H1 (cell line): Measurements from ENCODE around the gene SBF2. TPM values are rescaled to one million over a fixed set of nuclear protein-coding genes. Genes with fewer than 3 reads are reported as not detected.

Experiments
- CTCF ChIA-PET: fragments of 300-600 bp; sonication (Branson Sonifier 250); formaldehyde crosslinking; loops from one replicate; lab custom pipeline; 2021; ENCODE audit not compliant: partially characterized antibody; lab: Charles Lee
- POLR2A ChIA-PET: fragments of 300-600 bp; sonication (Branson Sonifier 250); formaldehyde crosslinking; loops from one replicate; lab custom pipeline; 2021; ENCODE audit warnings: inconsistent platforms; ENCODE audit not compliant: partially characterized antibody; lab: Charles Lee
- DNase-seq, 2 experiments: peaks; one replicate each; pipeline versions ENCODE4 v3.0.0 to v3.0.0-alpha.2; 2010 to 2022; ENCODE audit warnings: low spot score in 2 of 2, low read depth in 1 of 2, mixed read lengths in 1 of 2
- FAIRE-seq: peaks from 2 replicates; lab custom pipeline; 2011; peaks lifted over from hg19 to GRCh38; lab: Jason Lieb, UNC
- H2AFZ ChIP-seq: 2 replicates; pipeline ENCODE4 v1.8.1; 2012; ENCODE audit warnings: low read length, inconsistent platforms
- H2AK5ac ChIP-seq: 2 replicates; pipeline ENCODE4 v1.6.1; 2013; ENCODE audit warnings: low read depth, low read length
- H2BK120ac ChIP-seq: replicated peaks from 2 replicates; pipeline ENCODE3; 2013; ENCODE audit warnings: low read depth, low read length, inconsistent platforms
- H2BK12ac ChIP-seq: 2 replicates; pipeline ENCODE4 v1.6.1; 2013; ENCODE audit warnings: low read depth, low read length
- H2BK15ac ChIP-seq: 2 replicates; pipeline ENCODE4 v1.6.1; 2013; ENCODE audit warnings: low read length
- H2BK20ac ChIP-seq: 2 replicates; pipeline ENCODE4 v1.6.1; 2013; ENCODE audit warnings: low read length
- H2BK5ac ChIP-seq: 2 replicates; pipeline ENCODE4 v1.6.1; 2013; ENCODE audit warnings: low read depth, low read length
- H3K14ac ChIP-seq: 2 replicates; pipeline ENCODE4 v1.6.1; 2013; ENCODE audit warnings: inconsistent platforms; ENCODE audit not compliant: insufficient read length
- H3K18ac ChIP-seq: 2 replicates; pipeline ENCODE4 v1.6.1; 2013; ENCODE audit warnings: low read length; ENCODE audit errors: extremely low read depth
- H3K23ac ChIP-seq: 2 replicates; pipeline ENCODE4 v1.6.1; 2013; ENCODE audit warnings: inconsistent platforms; ENCODE audit not compliant: insufficient read length
- H3K23me2 ChIP-seq: 2 replicates; pipeline ENCODE4 v1.6.1; 2013; ENCODE audit warnings: low read depth, low read length
- H3K27ac ChIP-seq: 2 replicates; pipeline ENCODE4 v1.6.1; 2011; ENCODE audit warnings: low read depth, low read length, inconsistent platforms
- H3K27me3 ChIP-seq, 4 experiments: replicated peaks in 1 of 4; 1 replicate in 1 of 4; 2 replicates in 3 of 4; pipeline versions ENCODE4 v1.6.1 to v1.8.1; 2011 to 2013; ENCODE audit warnings: low read length in 3 of 4, mild to moderate bottlenecking in 3 of 4, inconsistent platforms in 2 of 4, mixed read lengths in 2 of 4, moderate library complexity in 1 of 4; ENCODE audit not compliant: control insufficient read depth in 3 of 4, insufficient read depth in 3 of 4; ENCODE audit errors: extremely low read depth in 1 of 4
- H3K36me3 ChIP-seq, 4 experiments: 2 replicates each; pipeline versions ENCODE4 v1.6.1 to v1.8.1; 2011 to 2013; ENCODE audit warnings: mild to moderate bottlenecking in 4 of 4, low read length in 3 of 4, moderate library complexity in 2 of 4, control low read depth in 1 of 4, inconsistent platforms in 1 of 4; ENCODE audit not compliant: insufficient read depth in 4 of 4, control insufficient read depth in 2 of 4
- H3K4ac ChIP-seq: replicated peaks from 2 replicates; pipeline ENCODE3; 2013; ENCODE audit warnings: low read length, low read depth, mixed read lengths, inconsistent platforms; ENCODE audit not compliant: insufficient read length
- H3K4me1 ChIP-seq, 4 experiments: replicated peaks in 1 of 4; 1 replicate in 1 of 4; 2 replicates in 3 of 4; pipeline versions ENCODE4 v1.6.1 to v1.8.1; 2011 to 2013; ENCODE audit warnings: low read length in 3 of 4, inconsistent platforms in 2 of 4, mixed read lengths in 1 of 4; ENCODE audit not compliant: insufficient read depth in 4 of 4, control insufficient read depth in 3 of 4
- H3K4me2 ChIP-seq, 2 experiments: 2 replicates each; pipeline versions ENCODE4 v1.6.1 to v1.8.1; 2011 to 2013; ENCODE audit warnings: low read depth in 2 of 2, low read length in 2 of 2, control low read depth in 1 of 2, inconsistent platforms in 1 of 2, mild to moderate bottlenecking in 1 of 2; ENCODE audit not compliant: insufficient read depth in 1 of 2
- H3K4me3 ChIP-seq, 4 experiments: fragments of 200-600, 300-600 bp in 1 of 4; sonication (generic), shearing (Covaris generic), sonication (Bioruptor Twin) in 1 of 4; 2 replicates each; pipeline versions ENCODE4 v1.5.1 to v1.8.1; 2011 to 2016; ENCODE audit warnings: low read length in 4 of 4, low read depth in 3 of 4, control low read depth in 2 of 4, inconsistent platforms in 2 of 4, mild to moderate bottlenecking in 2 of 4, mixed read lengths in 1 of 4, moderate library complexity in 1 of 4; ENCODE audit not compliant: insufficient read depth in 2 of 4; ENCODE audit errors: extremely low read depth in 1 of 4
- H3K56ac ChIP-seq: replicated peaks from 2 replicates; pipeline ENCODE3; 2013; ENCODE audit warnings: low read depth, mild to moderate bottlenecking, mixed read lengths, low read length, inconsistent platforms; ENCODE audit not compliant: insufficient read length
- H3K79me1 ChIP-seq: 2 replicates; pipeline ENCODE4 v1.6.1; 2013; ENCODE audit warnings: low read depth, low read length, control low read depth
- H3K79me2 ChIP-seq, 2 experiments: 2 replicates each; pipeline versions ENCODE4 v1.6.1 to v1.8.1; 2012 to 2013; ENCODE audit warnings: low read length in 2 of 2, mild to moderate bottlenecking in 2 of 2, inconsistent platforms in 1 of 2; ENCODE audit not compliant: insufficient read depth in 2 of 2, control insufficient read depth in 1 of 2
- H3K9ac ChIP-seq, 4 experiments: replicated peaks in 1 of 4; 1 replicate in 1 of 4; 2 replicates in 3 of 4; pipeline versions ENCODE4 v1.6.1 to v1.8.1; 2011 to 2013; ENCODE audit warnings: low read depth in 3 of 4, low read length in 3 of 4, control low read depth in 2 of 4, mild to moderate bottlenecking in 2 of 4, moderate library complexity in 2 of 4, inconsistent platforms in 1 of 4; ENCODE audit errors: extremely low read depth in 1 of 4
- H3K9me3 ChIP-seq, 2 experiments: 2 replicates each; pipeline versions ENCODE4 v1.6.1 to v1.8.1; 2012 to 2013; ENCODE audit warnings: mild to moderate bottlenecking in 2 of 2, moderate library complexity in 2 of 2, control low read depth in 1 of 2, inconsistent platforms in 1 of 2, low read depth in 1 of 2, low read length in 1 of 2, mixed read lengths in 1 of 2; ENCODE audit not compliant: insufficient read depth in 2 of 2
- H4K20me1 ChIP-seq, 2 experiments: replicated peaks in 1 of 2; 2 replicates each; pipeline versions ENCODE3 to v1.8.1; 2011 to 2013; ENCODE audit warnings: inconsistent platforms in 2 of 2, low read length in 2 of 2, mild to moderate bottlenecking in 1 of 2; ENCODE audit not compliant: insufficient read depth in 2 of 2, control insufficient read depth in 1 of 2
- H4K5ac ChIP-seq: 2 replicates; pipeline ENCODE4 v1.6.1; 2013; ENCODE audit warnings: low read length, low read depth, mixed read lengths, inconsistent platforms; ENCODE audit not compliant: insufficient read length
- H4K8ac ChIP-seq: 2 replicates; pipeline ENCODE4 v1.8.0; 2013; ENCODE audit warnings: mild to moderate bottlenecking, moderate library complexity, low read length, inconsistent platforms; ENCODE audit not compliant: insufficient read depth; ENCODE audit errors: extremely low read depth
- H4K91ac ChIP-seq: replicated peaks from 2 replicates; pipeline ENCODE3; 2013; ENCODE audit warnings: low read length, mixed read lengths, inconsistent platforms; ENCODE audit not compliant: insufficient read length
- CEBPB ChIP-seq: IDR thresholded peaks from 2 replicates; pipeline ENCODE4 v1.6.1; 2012; ENCODE audit warnings: low read depth, low read length
- CTBP2 ChIP-seq: IDR thresholded peaks from 2 replicates; pipeline ENCODE4 v1.7.0; 2011; ENCODE audit warnings: borderline replicate concordance, mild to moderate bottlenecking, moderate library complexity, mixed read lengths, low read length; ENCODE audit not compliant: insufficient read depth, insufficient read length
- EGR1 ChIP-seq: IDR thresholded peaks from 2 replicates; pipeline ENCODE4 v1.6.1; 2011; ENCODE audit warnings: low read depth, low read length, borderline replicate concordance
- HDAC2 ChIP-seq, 2 experiments: fragments of 300-600 bp in 1 of 2; sonication (generic) in 1 of 2; IDR thresholded peaks; 2 replicates each; pipeline ENCODE4 v1.6.1; 2011 to 2012; ENCODE audit warnings: low read depth in 2 of 2, low read length in 2 of 2, mild to moderate bottlenecking in 2 of 2, moderate library complexity in 2 of 2, borderline replicate concordance in 1 of 2, inconsistent platforms in 1 of 2
- POLR2A ChIP-seq, 2 experiments: IDR thresholded peaks; 1 replicate in 1 of 2; 2 replicates in 1 of 2; pipeline ENCODE4 v1.6.1; 2011; ENCODE audit warnings: low read depth in 2 of 2, low read length in 2 of 2, mild to moderate bottlenecking in 2 of 2; ENCODE audit errors: control extremely low read depth in 1 of 2
- POU5F1 ChIP-seq: IDR thresholded peaks from 2 replicates; pipeline ENCODE4 v1.6.1; 2011; ENCODE audit warnings: low read depth, mild to moderate bottlenecking, low read length, moderate library complexity
- RNF2 ChIP-seq: fragments of 200-900, 300-1000 bp; sonication (generic); IDR thresholded peaks from 2 replicates; pipeline ENCODE4 v1.7.1; 2016; ENCODE audit warnings: borderline replicate concordance, low read depth, mild to moderate bottlenecking, antibody characterized with exemption, low read length; ENCODE audit not compliant: poor library complexity, severe bottlenecking; ENCODE audit errors: missing control alignments
- SIRT6 ChIP-seq: IDR thresholded peaks from one replicate; pipeline ENCODE4 v1.7.1; 2012; ENCODE audit warnings: low read length, inconsistent platforms
- SUZ12 ChIP-seq: fragments of 200-600 bp; sonication (generic); IDR thresholded peaks from 2 replicates; pipeline ENCODE4 v1.6.1; 2012; ENCODE audit warnings: mild to moderate bottlenecking, inconsistent platforms, low read length, moderate library complexity, mixed read lengths
- WGBS, 2 experiments: shearing (Covaris generic) in 1 of 2; methylation state at CpG; one replicate each; pipeline versions ENCODE4 v1.1.6 to v1.1.7; 2013 to 2015; ENCODE audit warnings: low lambda C conversion rate in 2 of 2, mixed read lengths in 2 of 2, inconsistent platforms in 1 of 2, low coverage in 1 of 2, missing lambda C conversion rate in 1 of 2; ENCODE audit not compliant: insufficient replicate concordance in 2 of 2, insufficient coverage in 1 of 2, insufficient read length in 1 of 2; ENCODE audit errors: extremely low coverage in 1 of 2, missing lambda C conversion rate in 1 of 2; 5-methylcytosine and 5-hydroxymethylcytosine counted together
- polyA plus RNA-seq, 7 experiments: library from polyadenylated mRNA; depleted of rRNA in 3 of 7; stranded (reverse) in 5 of 7; unstranded in 2 of 7; fragments of >200 nt in 5 of 7; fragments of 200-250 nt in 2 of 7; gene quantifications; 1 replicate in 5 of 7; 2 replicates in 1 of 7; 4 replicates in 1 of 7; pipeline versions ENCODE4 v1.2.1 to v1.2.3, GENCODE V29; 2011 to 2013; ENCODE audit warnings: missing spikeins in 2 of 7, mixed read lengths in 2 of 7
- total RNA-seq: library from RNA; stranded (reverse); fragmentation: NEBNext Ultra II Directional; extraction: Animal tissue kit (Norgen Biotek cat#: 25700); gene quantifications from 2 replicates; pipeline ENCODE4 v1.2.1, GENCODE V29; 2021

The SBF2 gene
- total and polyA plus RNA-seq, 2 of the 8 experiments (the other 6 are each of a cell fraction or from before 2014, with no cell fraction given) = 36.7 to 50.5 TPM

DNA sequence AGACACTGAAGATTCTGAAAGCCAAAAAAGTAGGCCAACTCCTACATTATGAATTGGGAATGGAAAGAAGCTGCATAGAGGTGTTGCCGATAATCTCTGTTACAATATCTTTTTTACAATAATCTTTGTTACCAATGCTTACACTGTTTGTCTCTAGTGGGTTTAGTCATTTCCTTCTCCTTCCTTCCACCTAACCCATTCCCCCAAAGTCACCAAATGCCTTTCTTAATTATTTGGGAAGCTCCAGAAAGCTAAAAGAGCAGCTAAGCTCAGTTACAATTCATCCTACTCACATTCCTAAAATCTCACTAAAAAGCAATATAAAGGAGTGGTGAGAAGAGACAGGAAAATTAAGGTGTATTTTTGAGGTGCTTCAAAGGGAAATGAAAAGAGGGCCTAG is 316.5 kb downstream of the SBF2 start:
- Histone ChIP-seq H3K4me2 (no peak overlapping the region), H3K4me1 (peaks cover 1 to 9% (median 5%) of the 10 kb centered on the region in 4 experiments; a peak in 5 of 7 replicates)
- DNase-seq = no peak

More for the DNA sequence above, 316.5 kb downstream of the SBF2 start:
- no peak overlapping the region for H2BK20ac ChIP-seq
- H3K36me3 ChIP-seq = no peaks in the 10 kb centered on the region
- no peak overlapping the region for H3K14ac ChIP-seq
- no peak overlapping the region for H4K8ac ChIP-seq
- no peaks in the 10 kb centered on the region for H3K79me1 ChIP-seq
- no peak for FAIRE-seq
- H2AK5ac ChIP-seq = no peak overlapping the region
- no peak overlapping the region for H2BK5ac ChIP-seq
- no peak overlapping the region for H3K18ac ChIP-seq
- no peaks in the 10 kb centered on the region for H3K9me3 ChIP-seq
- CTCF ChIA-PET = interaction anchor here (0.6 to 0.9 kb wide), 2 partner anchors 104 to 116 kb away, joined by 3 to 8 read pairs; no protein-coding TSS in a partner anchor
- WGBS, 2 experiments = 92% methylated on average over 1 of the region's 1 CpG; no CpG with 5 or more reads in 1 of the 2 experiments
- no peak overlapping the region for H3K23ac ChIP-seq
- no peak overlapping the region for H3K27ac ChIP-seq
- H3K79me2 ChIP-seq = no peaks in the 10 kb centered on the region
- peak overlapping the region; percentile 55 for H4K5ac ChIP-seq
- H2AFZ ChIP-seq = no peak overlapping the region
- no peaks in the 10 kb centered on the region for H3K23me2 ChIP-seq
- peaks cover 0 to 1% (median 0%) of the 10 kb centered on the region in 4 experiments; a peak in 1 of 7 replicates for H3K27me3 ChIP-seq
- no peak overlapping the region for H2BK15ac ChIP-seq
- no peaks in the 10 kb centered on the region for H4K20me1 ChIP-seq
- H3K4ac ChIP-seq = no peak overlapping the region
- no peak overlapping the region for H2BK12ac ChIP-seq
- no peak overlapping the region for H3K4me3 ChIP-seq
- no peak overlapping the region for H3K56ac ChIP-seq
- H3K9ac ChIP-seq = no peak overlapping the region
- POLR2A ChIA-PET = no interaction called here
- no peak overlapping the region for H2BK120ac ChIP-seq
- no peak for TF ChIP-seq EGR1
- TF ChIP-seq HDAC2 (IDR thresholded peaks at IDR 0.05; ENCODE audit: borderline replicate concordance in 1 of 2, low read depth in 2 of 2, low read length in 2 of 2) = no peak
- no peak for TF ChIP-seq CEBPB
- no peak for TF ChIP-seq CTBP2
- no peak for TF ChIP-seq RNF2
- TF ChIP-seq SIRT6 = no peak
- TF ChIP-seq POLR2A (IDR thresholded peaks at IDR 0.05; ENCODE audit: control extremely low read depth in 1 of 2, low read depth in 2 of 2, low read length in 2 of 2) = no peak
- no peak for TF ChIP-seq POU5F1
- no peak for TF ChIP-seq SUZ12
- H4K91ac ChIP-seq = no peak overlapping the region
